OCI-LY3 (cell line): ENCODE data around the gene FLG2.

ENCODE experiments used
- H2AFZ ChIP-seq: fragments of 200-600, 300-600 bp; shearing (Covaris generic); 2 replicates; pipeline ENCODE4 v1.6.0; 2014; ENCODE audit warnings: antibody characterized with exemption, low read depth, low read length
- H3K27ac ChIP-seq: fragments of 200-600, 300-600 bp; sonication (generic); 2 replicates; pipeline ENCODE4 v1.5.1; 2014; ENCODE audit warnings: mild to moderate bottlenecking, low read length, moderate library complexity, mixed read lengths
- H3K27me3 ChIP-seq: fragments of 200-600, 300-600 bp; sonication (generic); 2 replicates; pipeline ENCODE4 v1.6.1; 2014; ENCODE audit warnings: low read depth, low read length, mixed read lengths
- H3K36me3 ChIP-seq: fragments of 200-600, 300-600 bp; sonication (generic); replicated peaks from 2 replicates; pipeline ENCODE3; 2014; ENCODE audit warnings: low read depth, low read length, mixed read lengths
- H3K4me1 ChIP-seq: fragments of 300-600, 200-600 bp; sonication (generic); 2 replicates; pipeline ENCODE4 v1.6.1; 2014; ENCODE audit warnings: low read length, mixed read lengths
- H3K4me2 ChIP-seq: fragments of 200-600, 300-600 bp; sonication (generic); 2 replicates; pipeline ENCODE4 v1.6.1; 2014; ENCODE audit warnings: low read length, mixed read lengths
- H3K4me3 ChIP-seq: fragments of 300-600, 200-600 bp; sonication (generic); 2 replicates; pipeline ENCODE4 v1.5.1; 2014; ENCODE audit warnings: antibody characterized with exemption, mild to moderate bottlenecking, low read length, moderate library complexity
- H3K79me2 ChIP-seq: fragments of 300-600, 200-600 bp; shearing (Covaris generic); 2 replicates; pipeline ENCODE4 v1.6.1; 2014; ENCODE audit warnings: mild to moderate bottlenecking, low read length, mixed read lengths
- H3K9ac ChIP-seq: fragments of 300-600, 200-600 bp; shearing (Covaris generic); 2 replicates; pipeline ENCODE4 v1.6.0; 2014; ENCODE audit warnings: mild to moderate bottlenecking, low read length, moderate library complexity
- H3K9me3 ChIP-seq: fragments of 200-600, 300-600 bp; shearing (Covaris generic); 2 replicates; pipeline ENCODE4 v1.6.1; 2014; ENCODE audit warnings: low read length, mixed read lengths; ENCODE audit not compliant: insufficient read depth
- H4K20me1 ChIP-seq: fragments of 200-600, 300-600 bp; sonication (generic); 2 replicates; pipeline ENCODE4 v1.6.1; 2016; ENCODE audit warnings: low read length, mixed read lengths; ENCODE audit not compliant: insufficient read depth
- EZH2phosphoT487 ChIP-seq: fragments of 200-600 bp; shearing (Covaris generic); IDR thresholded peaks from 2 replicates; pipeline ENCODE4 v1.6.1; 2018; ENCODE audit warnings: antibody characterized with exemption, mixed run types, low read depth
- TF ChIP-seq, protein P1 (sequence below): fragments of 200-600, 300-600 bp; sonication (generic); IDR thresholded peaks from 2 replicates; pipeline ENCODE4 v1.5.1; 2014; ENCODE audit warnings: antibody characterized with exemption, low read length, low read depth

The FLG2 gene

DNA sequence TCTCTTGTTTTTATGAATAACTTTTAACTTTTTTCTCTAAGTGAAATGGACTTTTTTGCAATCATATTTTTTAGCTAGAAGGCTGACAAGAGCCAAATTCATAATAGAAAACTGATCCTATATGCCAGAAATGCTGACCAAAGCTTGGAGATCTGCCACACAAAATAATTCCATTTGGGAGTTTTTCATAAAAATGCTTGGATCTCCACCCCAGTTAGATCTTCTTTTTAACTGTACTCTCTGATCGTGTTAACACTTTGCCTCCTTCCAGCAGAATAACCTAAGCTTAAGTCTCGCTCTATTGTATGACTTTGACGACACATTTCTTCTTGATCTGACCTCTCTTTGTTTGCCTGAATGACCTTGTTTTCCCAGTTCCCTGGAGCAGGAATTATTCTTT, 16.8 kb downstream of the FLG2 start:
- no peak overlapping the region for H3K9ac ChIP-seq
- no peak overlapping the region for H3K4me3 ChIP-seq
- H3K9me3 ChIP-seq: no peaks in the 10 kb centered on the region
- H3K4me1 ChIP-seq: no peaks in the 10 kb centered on the region
- H3K4me2 ChIP-seq: no peak overlapping the region
- no peaks in the 10 kb centered on the region for H3K79me2 ChIP-seq
- peaks cover 47% of the 10 kb centered on the region for H3K27me3 ChIP-seq
- no peak overlapping the region for H3K27ac ChIP-seq
- no peaks in the 10 kb centered on the region for H3K36me3 ChIP-seq
- H2AFZ ChIP-seq: no peak overlapping the region
- H4K20me1 ChIP-seq: no peaks in the 10 kb centered on the region
- TF ChIP-seq, protein P1, sequence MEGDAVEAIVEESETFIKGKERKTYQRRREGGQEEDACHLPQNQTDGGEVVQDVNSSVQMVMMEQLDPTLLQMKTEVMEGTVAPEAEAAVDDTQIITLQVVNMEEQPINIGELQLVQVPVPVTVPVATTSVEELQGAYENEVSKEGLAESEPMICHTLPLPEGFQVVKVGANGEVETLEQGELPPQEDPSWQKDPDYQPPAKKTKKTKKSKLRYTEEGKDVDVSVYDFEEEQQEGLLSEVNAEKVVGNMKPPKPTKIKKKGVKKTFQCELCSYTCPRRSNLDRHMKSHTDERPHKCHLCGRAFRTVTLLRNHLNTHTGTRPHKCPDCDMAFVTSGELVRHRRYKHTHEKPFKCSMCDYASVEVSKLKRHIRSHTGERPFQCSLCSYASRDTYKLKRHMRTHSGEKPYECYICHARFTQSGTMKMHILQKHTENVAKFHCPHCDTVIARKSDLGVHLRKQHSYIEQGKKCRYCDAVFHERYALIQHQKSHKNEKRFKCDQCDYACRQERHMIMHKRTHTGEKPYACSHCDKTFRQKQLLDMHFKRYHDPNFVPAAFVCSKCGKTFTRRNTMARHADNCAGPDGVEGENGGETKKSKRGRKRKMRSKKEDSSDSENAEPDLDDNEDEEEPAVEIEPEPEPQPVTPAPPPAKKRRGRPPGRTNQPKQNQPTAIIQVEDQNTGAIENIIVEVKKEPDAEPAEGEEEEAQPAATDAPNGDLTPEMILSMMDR: no peak
- no peak for TF ChIP-seq EZH2phosphoT487

DNA sequence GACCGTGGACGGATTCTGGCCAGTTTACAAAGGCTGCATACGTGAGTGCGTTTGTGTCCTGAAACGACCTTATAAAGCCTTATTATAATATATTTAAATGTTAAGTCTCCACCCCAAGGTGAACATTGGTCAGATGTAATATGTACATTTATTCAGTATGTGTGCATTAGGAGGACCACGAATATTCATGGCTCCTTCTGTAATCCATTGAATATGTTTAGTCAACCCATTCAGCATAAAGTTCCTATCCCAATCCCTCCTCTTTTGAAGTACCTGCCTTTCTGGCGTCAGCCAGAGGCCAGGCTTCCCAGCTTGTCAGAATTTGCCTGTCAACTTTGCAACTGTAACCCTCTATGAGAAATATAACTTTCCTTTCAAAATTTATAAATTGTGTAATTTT, 24.4 kb downstream of the FLG2 start:
- Histone ChIP-seq H3K36me3 (no peaks in the 10 kb centered on the region), H3K4me1 (no peaks in the 10 kb centered on the region), H3K27ac (no peak overlapping the region), H3K4me3 (no peak overlapping the region), H3K9ac (no peak overlapping the region), H3K9me3 (no peaks in the 10 kb centered on the region), H2AFZ (no peak overlapping the region), H3K27me3 (peaks cover 33% of the 10 kb centered on the region), H4K20me1 (no peaks in the 10 kb centered on the region), H3K79me2 (no peaks in the 10 kb centered on the region), H3K4me2 (no peak overlapping the region)
- no peak for TF ChIP-seq EZH2phosphoT487
- TF ChIP-seq, protein P1: no peak

DNA sequence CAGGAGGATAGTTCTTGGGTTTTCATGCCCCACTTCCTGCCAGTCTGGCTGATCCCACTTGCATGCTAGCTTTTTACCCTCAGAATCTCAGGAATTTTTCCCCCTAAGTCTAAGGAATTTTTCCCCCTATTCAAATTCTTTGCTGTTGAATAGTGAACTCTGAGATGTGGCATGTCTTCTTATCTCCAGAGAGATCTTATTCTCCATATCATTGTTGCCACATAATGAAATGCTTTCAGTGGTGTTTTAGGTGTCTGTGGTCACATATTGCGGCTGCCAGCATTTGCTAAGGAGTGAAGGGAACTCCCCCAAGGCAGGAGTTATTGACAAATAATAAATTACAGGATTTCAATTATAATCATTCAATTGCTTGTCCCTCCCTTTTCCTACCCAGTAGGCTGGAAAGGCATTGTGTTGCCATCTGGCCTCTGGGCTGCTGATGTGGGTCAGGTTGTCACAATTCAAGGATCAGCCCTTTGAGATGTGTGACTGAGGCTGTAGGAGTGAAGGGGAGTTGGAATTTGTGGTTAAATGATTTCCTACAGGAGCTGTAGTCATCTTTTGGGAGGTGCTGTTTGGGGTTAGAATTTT, 30.9 kb downstream of the FLG2 start:
- H3K4me3 ChIP-seq: no peak overlapping the region
- H3K4me2 ChIP-seq: no peak overlapping the region
- H3K79me2 ChIP-seq: no peaks in the 10 kb centered on the region
- H3K27ac ChIP-seq: no peak overlapping the region
- H3K4me1 ChIP-seq: no peaks in the 10 kb centered on the region
- H4K20me1 ChIP-seq: no peaks in the 10 kb centered on the region
- no peak overlapping the region for H2AFZ ChIP-seq
- no peak for TF ChIP-seq EZH2phosphoT487
- TF ChIP-seq, protein P1: no peak
- peaks cover 13% of the 10 kb centered on the region; the same call in 1 of the 2 replicates for H3K27me3 ChIP-seq
- H3K36me3 ChIP-seq: no peaks in the 10 kb centered on the region
- H3K9me3 ChIP-seq: no peaks in the 10 kb centered on the region
- H3K9ac ChIP-seq: no peak overlapping the region

DNA sequence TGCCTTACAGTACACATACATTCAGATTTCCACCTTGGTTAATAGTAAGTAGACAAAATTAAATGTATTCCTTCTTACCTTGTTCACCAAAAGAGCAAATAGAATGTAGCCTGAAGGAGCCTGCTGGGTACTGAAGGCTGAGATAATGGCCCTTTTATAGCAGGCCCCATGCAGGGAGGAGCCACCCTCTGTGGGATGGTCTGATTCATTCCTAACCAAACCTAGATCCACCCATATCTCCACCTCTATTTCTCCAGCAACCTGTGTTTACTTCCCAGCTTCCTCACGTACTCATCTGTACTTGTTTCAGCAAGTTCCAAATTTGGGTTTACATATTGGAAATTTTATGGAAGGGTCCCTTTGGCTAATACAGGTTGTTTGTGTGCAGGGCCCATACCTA, 34.7 kb downstream of the FLG2 start, which contains the start of gene FLG:
TSS of gene FLG (minus strand) at position 129 of the 400 bp plus-strand sequence. CDS start 9,783 bp downstream, outside the sequence.
- TF ChIP-seq EZH2phosphoT487: no peak
- TF ChIP-seq, protein P1: no peak
- Histone ChIP-seq H4K20me1 (no peaks in the 10 kb centered on the region), H3K9me3 (no peaks in the 10 kb centered on the region), H3K79me2 (no peaks in the 10 kb centered on the region), H2AFZ (no peak within 1 kb of the TSS), H3K4me2 (no peak within 1 kb of the TSS), H3K36me3 (no peaks in the 10 kb centered on the region), H3K4me1 (no peaks in the 10 kb centered on the region), H3K4me3 (no peak within 1 kb of the TSS), H3K9ac (no peak within 1 kb of the TSS), H3K27ac (no peak within 1 kb of the TSS), H3K27me3 (peaks cover 11% of the 10 kb centered on the region; the same call in 1 of the 2 replicates)
